Measurements from ENCODE around the gene RPS6KA5.
A peak's percentile ranks its signal among the peaks of the same experiment; 100 is the strongest.

The RPS6KA5 gene

DNA sequence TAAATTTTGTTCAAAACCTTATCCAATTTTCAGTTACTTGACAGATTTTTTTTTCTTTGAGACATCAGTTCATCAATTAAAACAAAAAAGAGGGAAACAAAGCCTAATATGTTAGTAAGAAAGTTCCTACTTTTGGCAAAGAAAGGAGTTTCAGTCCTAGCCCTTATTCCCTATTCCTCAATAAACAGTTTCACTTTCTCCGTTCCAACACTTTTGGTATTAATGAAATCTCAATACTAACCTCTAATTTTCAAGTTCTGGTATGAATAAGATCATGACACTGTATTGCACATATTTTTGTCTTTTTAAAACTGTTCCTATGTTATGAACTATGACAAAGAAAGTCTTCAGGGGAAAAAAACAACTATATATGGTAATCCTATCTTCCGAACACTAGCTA, 48.4 kb downstream of the RPS6KA5 start:
- DNase-seq (ENCODE audit: extremely low spot score), result no peak
- POLR2A ChIA-PET, result no interaction called here
- TF ChIP-seq, protein P1, sequence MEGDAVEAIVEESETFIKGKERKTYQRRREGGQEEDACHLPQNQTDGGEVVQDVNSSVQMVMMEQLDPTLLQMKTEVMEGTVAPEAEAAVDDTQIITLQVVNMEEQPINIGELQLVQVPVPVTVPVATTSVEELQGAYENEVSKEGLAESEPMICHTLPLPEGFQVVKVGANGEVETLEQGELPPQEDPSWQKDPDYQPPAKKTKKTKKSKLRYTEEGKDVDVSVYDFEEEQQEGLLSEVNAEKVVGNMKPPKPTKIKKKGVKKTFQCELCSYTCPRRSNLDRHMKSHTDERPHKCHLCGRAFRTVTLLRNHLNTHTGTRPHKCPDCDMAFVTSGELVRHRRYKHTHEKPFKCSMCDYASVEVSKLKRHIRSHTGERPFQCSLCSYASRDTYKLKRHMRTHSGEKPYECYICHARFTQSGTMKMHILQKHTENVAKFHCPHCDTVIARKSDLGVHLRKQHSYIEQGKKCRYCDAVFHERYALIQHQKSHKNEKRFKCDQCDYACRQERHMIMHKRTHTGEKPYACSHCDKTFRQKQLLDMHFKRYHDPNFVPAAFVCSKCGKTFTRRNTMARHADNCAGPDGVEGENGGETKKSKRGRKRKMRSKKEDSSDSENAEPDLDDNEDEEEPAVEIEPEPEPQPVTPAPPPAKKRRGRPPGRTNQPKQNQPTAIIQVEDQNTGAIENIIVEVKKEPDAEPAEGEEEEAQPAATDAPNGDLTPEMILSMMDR (IDR thresholded peaks at IDR 0.05; ENCODE audit: control extremely low read depth, extremely low read depth, low read depth, missing control alignments), result no peak
- CTCF ChIA-PET, result interaction anchor here (0.7 to 2.2 kb wide), 5 partner anchors 9 to 86 kb away, joined by 3 to 8 read pairs (median 4); no protein-coding TSS in a partner anchor

DNA sequence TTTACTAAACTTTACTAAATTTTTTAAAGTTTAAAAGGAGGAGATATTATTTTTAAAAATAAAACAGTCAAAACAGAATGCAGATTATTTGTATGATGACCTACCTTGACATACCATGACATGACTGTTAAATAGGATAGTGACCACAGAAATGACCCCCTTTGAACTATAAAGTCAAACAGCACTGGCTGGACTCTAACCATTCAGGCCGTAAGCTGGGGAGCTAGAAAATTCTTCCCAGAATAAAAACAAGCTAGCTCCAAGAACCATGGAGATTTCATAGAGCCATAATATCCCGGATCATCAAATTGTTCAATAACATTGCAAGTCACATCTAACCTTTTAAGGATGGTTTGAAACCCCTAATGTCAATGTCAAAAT, 50.3 kb downstream of the RPS6KA5 start:
- ChIA-PET POLR2A (no interaction called here), CTCF (interaction anchor here (0.8 to 1.5 kb wide), 4 partner anchors 10 to 104 kb away, joined by 3 to 4 read pairs (median 3); partner anchors contain the start of gene DGLUCY)
- DNase-seq (ENCODE audit: extremely low spot score), result no peak
- TF ChIP-seq, protein P1 (IDR thresholded peaks at IDR 0.05; ENCODE audit: control extremely low read depth, extremely low read depth, low read depth, missing control alignments), result no peak

DNA sequence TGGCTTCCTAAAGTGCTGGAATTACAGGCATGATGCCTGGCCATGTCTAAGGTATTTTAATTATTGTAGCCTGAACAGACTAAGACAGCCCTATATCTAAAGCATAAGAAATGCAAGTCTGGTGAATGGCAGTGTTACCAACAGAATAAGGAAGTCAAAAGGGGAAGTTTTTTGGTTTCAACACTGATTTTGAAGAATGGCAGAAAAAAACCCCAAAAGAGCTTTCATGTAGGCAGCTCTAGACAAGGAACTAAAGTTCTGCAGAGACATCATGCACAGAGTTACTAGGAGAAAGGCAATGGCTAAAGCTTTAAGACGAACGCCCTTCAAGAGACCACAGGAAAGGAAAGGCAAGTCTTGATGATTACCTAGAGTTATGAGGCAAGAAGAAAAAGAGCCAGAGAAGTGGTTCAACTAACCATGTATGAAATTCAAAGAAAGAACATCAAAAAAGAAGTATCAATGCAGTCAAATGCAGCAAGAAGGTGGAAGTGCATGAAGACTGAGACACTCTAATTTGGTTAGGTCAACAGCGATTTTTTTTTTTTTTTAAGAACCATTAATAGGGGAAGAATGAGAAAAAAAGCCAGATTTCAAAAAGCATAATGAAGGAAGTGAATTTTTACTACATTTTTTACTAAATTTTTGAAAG, 50.8 kb downstream of the RPS6KA5 start:
- peak; percentile 71 for DNase-seq (ENCODE audit: extremely low spot score)
- CTCF ChIA-PET, result interaction anchor here (0.8 to 1.5 kb wide), 4 partner anchors 10 to 106 kb away, joined by 3 to 4 read pairs (median 3); partner anchors contain the start of gene DGLUCY
- TF ChIP-seq, protein P1 (IDR thresholded peaks at IDR 0.05; ENCODE audit: control extremely low read depth, extremely low read depth, low read depth, missing control alignments), result no peak
- POLR2A ChIA-PET, result no interaction called here

DNA sequence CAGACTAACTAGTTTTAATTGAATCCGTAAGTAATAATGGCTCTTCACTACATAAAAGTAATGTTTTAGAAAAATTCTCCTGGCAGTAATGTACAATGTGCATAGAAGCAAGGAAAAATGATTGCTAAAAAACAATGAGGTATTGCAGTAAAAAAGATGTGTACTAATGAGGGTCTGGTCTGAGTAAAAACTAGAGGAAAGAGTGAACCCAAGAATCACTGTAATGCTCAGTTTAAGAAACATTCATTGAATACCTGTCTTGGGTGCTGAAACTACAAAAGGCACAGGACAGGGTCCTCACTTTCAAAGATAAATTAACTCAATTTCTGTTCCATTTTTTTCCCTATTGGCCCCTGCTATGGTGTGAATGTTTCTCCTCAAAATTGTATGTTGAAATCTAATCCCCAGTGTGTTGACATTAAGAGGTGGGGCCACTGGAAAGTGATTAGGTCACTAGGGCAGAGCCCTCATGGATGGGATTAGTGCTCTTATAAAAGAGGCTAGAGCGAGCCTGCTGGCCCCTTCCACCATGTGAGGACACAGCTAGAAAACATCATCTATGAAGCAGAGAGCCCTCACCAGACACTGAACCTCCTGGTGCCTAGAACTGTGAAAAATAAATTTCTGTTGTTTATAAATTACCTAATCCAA, 51.6 kb downstream of the RPS6KA5 start:
- CTCF ChIA-PET, result interaction anchor here (0.8 to 1.0 kb wide), 3 partner anchors 14 to 107 kb away, joined by 3 read pairs; no protein-coding TSS in a partner anchor
- POLR2A ChIA-PET, result no interaction called here
- TF ChIP-seq, protein P1 (IDR thresholded peaks at IDR 0.05; ENCODE audit: control extremely low read depth, extremely low read depth, low read depth, missing control alignments), result no peak
- DNase-seq (ENCODE audit: extremely low spot score), result no peak

DNA sequence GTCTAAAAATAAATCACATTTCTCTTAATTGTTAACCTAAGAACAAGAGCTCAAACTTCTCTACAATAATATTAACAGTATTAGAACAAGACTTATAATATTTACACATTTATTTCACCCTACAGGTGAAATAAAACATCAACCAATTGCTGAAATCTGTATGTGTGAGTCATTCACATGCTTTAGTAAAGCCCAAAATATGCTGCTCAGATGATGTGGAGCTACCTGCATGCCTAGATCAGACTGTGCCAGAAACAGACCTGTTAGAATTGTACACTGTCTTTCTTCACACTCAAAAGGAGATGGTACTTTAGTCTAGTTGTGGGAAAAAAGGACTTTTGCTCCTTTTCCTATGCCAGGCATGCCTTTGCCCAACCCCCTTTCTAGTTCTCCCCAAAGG, 54.7 kb downstream of the RPS6KA5 start:
- CTCF ChIA-PET, result interaction anchor here (1.8 kb wide), 1 partner anchor 13 kb away, joined by 4 read pairs; no protein-coding TSS in a partner anchor
- POLR2A ChIA-PET, result no interaction called here
- no peak for DNase-seq (ENCODE audit: extremely low spot score)
- TF ChIP-seq, protein P1 (IDR thresholded peaks at IDR 0.05; ENCODE audit: control extremely low read depth, extremely low read depth, low read depth, missing control alignments), result no peak

DNA sequence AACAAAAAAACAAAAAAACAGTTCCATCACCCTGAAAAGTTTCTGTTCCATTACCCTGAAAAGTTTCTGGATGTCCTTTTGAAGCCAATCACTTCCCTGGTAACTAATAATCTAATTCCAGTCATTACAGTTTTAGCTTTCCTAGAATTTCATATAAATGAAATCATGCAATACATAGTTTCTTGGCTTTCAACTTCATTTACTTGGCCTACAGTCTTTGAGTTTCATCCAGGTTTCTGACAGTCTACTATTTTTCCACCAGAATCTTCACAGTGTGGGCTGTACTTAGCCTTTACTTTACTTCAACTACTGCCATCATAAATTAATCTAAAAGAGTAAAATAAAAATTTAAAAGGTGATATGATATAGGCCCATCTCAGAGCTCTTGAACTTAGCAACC, 55.5 kb downstream of the RPS6KA5 start:
- DNase-seq (ENCODE audit: extremely low spot score), result no peak
- ChIA-PET POLR2A (no interaction called here), CTCF (no interaction called here)
- TF ChIP-seq, protein P1 (IDR thresholded peaks at IDR 0.05; ENCODE audit: control extremely low read depth, extremely low read depth, low read depth, missing control alignments), result no peak
